GM19455 (cell line): ENCODE measurements around the gene FRY.

ENCODE experiments used
- ATAC-seq: cut with Tn5 transposase; IDR thresholded peaks from one replicate; pipeline ENCODE4 v1.9.1; 2021; ENCODE audit not compliant: unreplicated experiment

Gene FRY

GRCh38 chr13:32016119-32016518, 15.5 kb upstream of the FRY start:
- ATAC-seq: no peak

GRCh38 chr13:32016631-32017030, 14.9 kb upstream of the FRY start:
- ATAC-seq: no peak

GRCh38 chr13:32017474-32017873, 14.1 kb upstream of the FRY start:
- ATAC-seq: no peak

GRCh38 chr13:32019612-32020233, 11.9 kb upstream of the FRY start:
- no peak for ATAC-seq

- ATAC-seq: no peak
Observed at GRCh38 chr13:32021785-32022184, 9.8 kb upstream of the FRY start.

GRCh38 chr13:32022311-32022710, 9.3 kb upstream of the FRY start:
- ATAC-seq: no peak

GRCh38 chr13:32023096-32023495, 8.5 kb upstream of the FRY start:
- no peak for ATAC-seq

- ATAC-seq: no peak
Observed at GRCh38 chr13:32023698-32024097, 7.9 kb upstream of the FRY start.

- ATAC-seq: no peak
Observed at GRCh38 chr13:32024750-32025149, 6.8 kb upstream of the FRY start.

- ATAC-seq: no peak
Observed at GRCh38 chr13:32025730-32026129, 5.8 kb upstream of the FRY start.

- ATAC-seq: no peak
Observed at GRCh38 chr13:32026623-32027022, 5.0 kb upstream of the FRY start.

- no peak for ATAC-seq
Observed at GRCh38 chr13:32028711-32029110, 2.9 kb upstream of the FRY start.

- ATAC-seq: no peak
Observed at GRCh38 chr13:32029684-32030083, 1.9 kb upstream of the FRY start.

- ATAC-seq: no peak
Observed at GRCh38 chr13:32031815-32032370, 319 bp downstream of the FRY start.

- no peak for ATAC-seq
Observed at GRCh38 chr13:32032759-32033158, 1.2 kb downstream of the FRY start.

GRCh38 chr13:32033744-32034143, 2.2 kb downstream of the FRY start:
- no peak for ATAC-seq

GRCh38 chr13:32035716-32036115, 4.1 kb downstream of the FRY start:
- no peak for ATAC-seq

- no peak for ATAC-seq
Observed at GRCh38 chr13:32036126-32036695, 4.6 kb downstream of the FRY start.

GRCh38 chr13:32036757-32037156, 5.2 kb downstream of the FRY start:
- no peak for ATAC-seq

- no peak for ATAC-seq
Observed at GRCh38 chr13:32037471-32037870, 5.9 kb downstream of the FRY start.

GRCh38 chr13:32038343-32038742, 6.8 kb downstream of the FRY start:
- ATAC-seq: no peak

GRCh38 chr13:32039056-32039455, 7.5 kb downstream of the FRY start:
- ATAC-seq: no peak

GRCh38 chr13:32039528-32039927, 8.0 kb downstream of the FRY start:
- ATAC-seq: no peak
